Activated naive CD4-positive, alpha-beta T cell treated with anti-CD3 and anti-CD28 coated beads for 36 hours (primary cell): ENCODE measurements around the gene ZNF675. TPM values are rescaled to one million over a fixed set of nuclear protein-coding genes. Genes with fewer than 3 reads are reported as not detected.
"Not testable (repeated sequence)": the region's sequence is repeated elsewhere in the genome, so short reads cannot be mapped to it uniquely, and the experiment has no call there.

Source experiments
- CTCF ChIA-PET: fragments of 350-600 bp; sonication (Branson Sonifier 250); formaldehyde crosslinking; loops from one replicate; lab custom pipeline; 2021; ENCODE audit warnings: antibody characterized with exemption; lab: Charles Lee
- DNase-seq: peaks from one replicate; pipeline ENCODE4 v3.0.0-alpha.2; 2020
- H3K27ac Mint-ChIP-seq: one replicate; pipeline ENCODE4 v1.8.0; 2021; ENCODE audit warnings: mild to moderate bottlenecking, mixed read lengths
- H3K27me3 Mint-ChIP-seq: one replicate; pipeline ENCODE4 v1.8.0; 2021; ENCODE audit warnings: low read depth, mixed read lengths
- H3K36me3 Mint-ChIP-seq: one replicate; pipeline ENCODE4 v1.8.0; 2021; ENCODE audit warnings: low read depth, mixed read lengths
- H3K4me1 Mint-ChIP-seq: one replicate; pipeline ENCODE4 v1.8.0; 2021; ENCODE audit warnings: low read depth, mixed read lengths
- H3K4me3 Mint-ChIP-seq: one replicate; pipeline ENCODE4 v1.8.0; 2021; ENCODE audit warnings: mild to moderate bottlenecking, moderate library complexity, mixed read lengths
- H3K9me3 Mint-ChIP-seq: one replicate; pipeline ENCODE4 v1.8.0; 2021; ENCODE audit warnings: mixed read lengths
- intact Hi-C: fragments of 100-400 bp; cut with micrococcal nuclease; formaldehyde crosslinking; loops from one replicate; pipeline ENCODE4 v1.15.1; 2023
- total RNA-seq, 2 experiments: library from RNA; stranded (reverse); gene quantifications; one replicate each; pipeline ENCODE4 v1.2.3, GENCODE V29; 2021

ZNF675 gene
- total RNA-seq, 2 experiments from 2014 or later, result 23.8 to 25.2 TPM

- no peaks in the 10 kb centered on the region for H3K27me3 Mint-ChIP-seq
- DNase-seq, result no peak
- H3K27ac Mint-ChIP-seq, result no peak overlapping the region
- peaks cover 92% of the 10 kb centered on the region for H3K36me3 Mint-ChIP-seq
- no peak overlapping the region for H3K4me3 Mint-ChIP-seq
- no peaks in the 10 kb centered on the region for H3K4me1 Mint-ChIP-seq
- H3K9me3 Mint-ChIP-seq, result peaks cover 47% of the 10 kb centered on the region
- intact Hi-C loops, result no loop called here
- CTCF ChIA-PET, result no interaction called here
Measured at GRCh38 chr19:23665651-23666410, 21.2 kb downstream of the ZNF675 start.

- intact Hi-C loops, CTCF ChIA-PET, H3K4me3 Mint-ChIP-seq, DNase-seq, H3K27ac Mint-ChIP-seq, H3K27me3 Mint-ChIP-seq, H3K4me1 Mint-ChIP-seq: not testable (repeated sequence)
- Mint-ChIP-seq H3K36me3 (peaks cover 27% of the 10 kb centered on the region), H3K9me3 (peaks cover 54% of the 10 kb centered on the region)
Measured at GRCh38 chr19:23649817-23650216, 37.2 kb downstream of the ZNF675 start.

Other genes starting within 250 kb of the ZNF675 start
- 1 to 10 TPM; 3.1 to 5.1 TPM for gene ZNF681, start 71.7 kb upstream of the ZNF675 start, total RNA-seq
- 10 to 100 TPM; 22.3 to 22.8 TPM for gene ZNF726, start 227.7 kb upstream of the ZNF675 start, total RNA-seq